SK-N-SH (cell line): ENCODE data around the gene CDC34.

Experiments
- CTCF ChIP-seq: fragments of 200-600 bp; sonication (generic); IDR thresholded peaks from 2 replicates; pipeline ENCODE4 v1.6.1; 2017; ENCODE audit warnings: antibody characterized with exemption, mild to moderate bottlenecking, moderate library complexity
- EZH2phosphoT487 ChIP-seq: fragments of 200-600 bp; sonication (generic); IDR thresholded peaks from 2 replicates; pipeline ENCODE4 v1.6.1; 2017; ENCODE audit warnings: low read depth, mixed run types, mild to moderate bottlenecking, antibody characterized with exemption, moderate library complexity, borderline replicate concordance
- FOXM1 ChIP-seq: IDR thresholded peaks from 2 replicates; pipeline ENCODE4 v1.4.0; 2012; ENCODE audit warnings: low read depth, mild to moderate bottlenecking
- REST ChIP-seq: IDR thresholded peaks from 2 replicates; pipeline ENCODE4 v1.6.1; 2012; ENCODE audit warnings: mild to moderate bottlenecking, low read depth, low read length, moderate library complexity
- SIN3A ChIP-seq: IDR thresholded peaks from 2 replicates; pipeline ENCODE4 v1.6.1; 2012; ENCODE audit warnings: low read depth, mild to moderate bottlenecking, low read length, moderate library complexity, borderline replicate concordance
- SMC3 ChIP-seq: IDR thresholded peaks from 2 replicates; pipeline ENCODE4 v1.6.1; 2012; ENCODE audit warnings: low read depth, low read length, improper control_type of control experiment
- TAF1 ChIP-seq: IDR thresholded peaks from 2 replicates; pipeline ENCODE4 v1.6.1; 2012; ENCODE audit warnings: low read depth, mild to moderate bottlenecking, low read length, moderate library complexity, borderline replicate concordance
- USF2 ChIP-seq: fragments of 150-350 bp; IDR thresholded peaks from 2 replicates; pipeline ENCODE4 v1.6.1; 2017; ENCODE audit warnings: antibody characterized with exemption, low read length, low read depth, borderline replicate concordance
- ZBTB33 ChIP-seq: IDR thresholded peaks from 2 replicates; pipeline ENCODE4 v1.4.0; 2012; ENCODE audit warnings: low read depth, borderline replicate concordance

- TF ChIP-seq SIN3A (no peak), FOXM1 (no peak), CTCF (peak; percentile 72), ZBTB33 (no peak), REST (no peak), EZH2phosphoT487 (no peak), SMC3 (no peak), USF2 (no peak), TAF1 (no peak)
Measured at GRCh38 chr19:495402-496111, 36.0 kb upstream of the CDC34 start.
